ENCODE results near the gene S100P.

DNA sequence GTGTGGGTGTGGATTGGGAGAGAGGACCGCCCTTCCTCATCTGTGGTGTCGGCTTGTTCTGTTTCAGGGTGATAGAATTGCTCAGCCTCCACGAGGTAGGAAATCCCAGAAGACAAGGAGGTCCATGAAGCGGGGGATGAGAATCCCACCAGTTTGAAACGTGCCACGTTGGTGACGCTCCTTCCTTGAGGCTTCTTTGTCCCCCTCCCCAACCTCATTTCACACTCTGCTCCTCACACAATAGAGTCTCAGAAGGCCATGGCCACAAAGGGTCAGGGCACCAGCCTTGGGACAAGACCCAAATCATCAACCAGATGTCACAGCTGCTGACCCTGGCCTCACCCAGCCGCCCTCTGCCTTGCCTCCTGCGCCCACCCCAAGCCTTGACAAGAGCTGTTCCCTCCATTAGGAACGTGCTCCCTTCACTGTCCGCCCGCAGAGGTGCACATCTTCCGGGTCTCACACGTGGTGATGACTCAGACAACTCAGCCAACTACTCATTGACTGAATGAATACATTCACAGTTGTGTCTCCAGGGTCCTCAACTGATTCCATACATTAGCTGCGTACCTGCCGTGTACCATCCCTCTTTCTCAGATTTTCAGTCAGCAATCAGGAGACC is 40.6 kb downstream of the S100P start:
- TF ChIP-seq, protein P1, sequence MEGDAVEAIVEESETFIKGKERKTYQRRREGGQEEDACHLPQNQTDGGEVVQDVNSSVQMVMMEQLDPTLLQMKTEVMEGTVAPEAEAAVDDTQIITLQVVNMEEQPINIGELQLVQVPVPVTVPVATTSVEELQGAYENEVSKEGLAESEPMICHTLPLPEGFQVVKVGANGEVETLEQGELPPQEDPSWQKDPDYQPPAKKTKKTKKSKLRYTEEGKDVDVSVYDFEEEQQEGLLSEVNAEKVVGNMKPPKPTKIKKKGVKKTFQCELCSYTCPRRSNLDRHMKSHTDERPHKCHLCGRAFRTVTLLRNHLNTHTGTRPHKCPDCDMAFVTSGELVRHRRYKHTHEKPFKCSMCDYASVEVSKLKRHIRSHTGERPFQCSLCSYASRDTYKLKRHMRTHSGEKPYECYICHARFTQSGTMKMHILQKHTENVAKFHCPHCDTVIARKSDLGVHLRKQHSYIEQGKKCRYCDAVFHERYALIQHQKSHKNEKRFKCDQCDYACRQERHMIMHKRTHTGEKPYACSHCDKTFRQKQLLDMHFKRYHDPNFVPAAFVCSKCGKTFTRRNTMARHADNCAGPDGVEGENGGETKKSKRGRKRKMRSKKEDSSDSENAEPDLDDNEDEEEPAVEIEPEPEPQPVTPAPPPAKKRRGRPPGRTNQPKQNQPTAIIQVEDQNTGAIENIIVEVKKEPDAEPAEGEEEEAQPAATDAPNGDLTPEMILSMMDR (IDR thresholded peaks at IDR 0.05; ENCODE audit: borderline replicate concordance, extremely low read depth, low read length, poor library complexity, severe bottlenecking), result no peak
- no peak for TF ChIP-seq EZH2 (IDR thresholded peaks at IDR 0.05; ENCODE audit: borderline replicate concordance, low read depth, low read length, severe bottlenecking)

Data from DND-41 (cell line).